Measurements from ENCODE around the gene LMF1.

LMF1 gene

DNA sequence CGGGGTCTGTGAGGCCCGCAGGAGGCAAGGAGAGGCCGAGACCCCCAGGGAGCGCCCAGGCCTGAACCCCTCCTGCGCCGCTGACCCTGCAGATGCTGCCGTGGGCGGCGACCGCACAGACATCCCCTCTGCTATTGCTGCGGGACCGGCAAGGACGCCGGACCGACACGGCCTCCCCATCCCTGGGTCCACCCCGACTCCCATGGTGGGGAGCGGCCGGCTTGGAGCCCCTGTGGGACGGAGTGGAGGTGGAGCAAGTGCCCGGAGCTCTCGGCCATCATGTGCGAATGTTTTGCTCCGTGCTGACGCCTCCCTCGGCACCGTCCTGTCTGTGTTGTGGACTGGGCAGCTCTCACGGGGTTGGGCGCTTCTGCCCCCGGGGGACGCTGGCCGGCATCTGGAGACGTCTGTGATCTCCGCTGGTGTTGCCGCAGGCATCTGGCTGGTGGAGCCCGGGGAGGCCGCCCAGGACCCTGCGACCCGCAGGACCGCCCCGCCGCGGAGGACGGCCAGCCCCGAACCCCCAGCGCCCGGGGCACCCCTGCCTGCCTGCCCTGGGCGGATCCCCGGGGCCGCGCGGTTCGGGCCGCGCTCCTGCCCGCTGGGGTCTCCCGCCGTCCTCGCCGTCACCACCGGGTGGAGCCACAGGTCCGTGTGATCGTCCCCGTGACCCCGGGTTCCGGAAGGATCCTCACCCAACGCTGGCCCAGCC lies 157.4 kb downstream of the LMF1 start:
- ChIA-PET POLR2A (no interaction called here), CTCF (interaction anchor here (2.7 kb wide), 1 partner anchor 243 kb away, joined by 48 read pairs; no protein-coding TSS in a partner anchor)
- H3K4me3 ChIP-seq (ENCODE audit: low read depth, low read length): peak overlapping the region; percentile 23
- DNase-seq (ENCODE audit: low read depth, low spot score): no peak
- TF ChIP-seq, protein P1, sequence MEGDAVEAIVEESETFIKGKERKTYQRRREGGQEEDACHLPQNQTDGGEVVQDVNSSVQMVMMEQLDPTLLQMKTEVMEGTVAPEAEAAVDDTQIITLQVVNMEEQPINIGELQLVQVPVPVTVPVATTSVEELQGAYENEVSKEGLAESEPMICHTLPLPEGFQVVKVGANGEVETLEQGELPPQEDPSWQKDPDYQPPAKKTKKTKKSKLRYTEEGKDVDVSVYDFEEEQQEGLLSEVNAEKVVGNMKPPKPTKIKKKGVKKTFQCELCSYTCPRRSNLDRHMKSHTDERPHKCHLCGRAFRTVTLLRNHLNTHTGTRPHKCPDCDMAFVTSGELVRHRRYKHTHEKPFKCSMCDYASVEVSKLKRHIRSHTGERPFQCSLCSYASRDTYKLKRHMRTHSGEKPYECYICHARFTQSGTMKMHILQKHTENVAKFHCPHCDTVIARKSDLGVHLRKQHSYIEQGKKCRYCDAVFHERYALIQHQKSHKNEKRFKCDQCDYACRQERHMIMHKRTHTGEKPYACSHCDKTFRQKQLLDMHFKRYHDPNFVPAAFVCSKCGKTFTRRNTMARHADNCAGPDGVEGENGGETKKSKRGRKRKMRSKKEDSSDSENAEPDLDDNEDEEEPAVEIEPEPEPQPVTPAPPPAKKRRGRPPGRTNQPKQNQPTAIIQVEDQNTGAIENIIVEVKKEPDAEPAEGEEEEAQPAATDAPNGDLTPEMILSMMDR (IDR thresholded peaks at IDR 0.05; ENCODE audit: insufficient read depth, low read length, missing control alignments): peak; percentile 85

DNA sequence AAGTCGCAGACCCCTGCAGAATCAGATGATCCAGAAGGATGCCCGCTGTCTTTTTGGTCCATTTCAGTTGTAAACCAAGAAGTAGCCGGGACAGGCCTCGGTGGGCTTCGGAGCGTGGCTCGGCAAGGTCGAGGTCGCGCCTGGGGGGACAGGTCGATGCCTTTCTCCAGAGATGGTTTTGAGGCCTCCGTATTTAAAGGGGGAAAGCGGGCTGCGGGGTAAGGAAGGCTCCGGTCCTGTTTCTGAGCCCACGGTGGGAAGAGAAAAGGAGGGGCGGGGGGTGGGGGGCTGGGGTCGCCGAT lies 162.7 kb downstream of the LMF1 start:
- peak overlapping the region; percentile 80 for H3K4me3 ChIP-seq (ENCODE audit: low read depth, low read length)
- CTCF ChIA-PET: no interaction called here
- no peak for DNase-seq (ENCODE audit: low read depth, low spot score)
- POLR2A ChIA-PET: no interaction called here
- TF ChIP-seq, protein P1 (IDR thresholded peaks at IDR 0.05; ENCODE audit: insufficient read depth, low read length, missing control alignments): no peak

DNA sequence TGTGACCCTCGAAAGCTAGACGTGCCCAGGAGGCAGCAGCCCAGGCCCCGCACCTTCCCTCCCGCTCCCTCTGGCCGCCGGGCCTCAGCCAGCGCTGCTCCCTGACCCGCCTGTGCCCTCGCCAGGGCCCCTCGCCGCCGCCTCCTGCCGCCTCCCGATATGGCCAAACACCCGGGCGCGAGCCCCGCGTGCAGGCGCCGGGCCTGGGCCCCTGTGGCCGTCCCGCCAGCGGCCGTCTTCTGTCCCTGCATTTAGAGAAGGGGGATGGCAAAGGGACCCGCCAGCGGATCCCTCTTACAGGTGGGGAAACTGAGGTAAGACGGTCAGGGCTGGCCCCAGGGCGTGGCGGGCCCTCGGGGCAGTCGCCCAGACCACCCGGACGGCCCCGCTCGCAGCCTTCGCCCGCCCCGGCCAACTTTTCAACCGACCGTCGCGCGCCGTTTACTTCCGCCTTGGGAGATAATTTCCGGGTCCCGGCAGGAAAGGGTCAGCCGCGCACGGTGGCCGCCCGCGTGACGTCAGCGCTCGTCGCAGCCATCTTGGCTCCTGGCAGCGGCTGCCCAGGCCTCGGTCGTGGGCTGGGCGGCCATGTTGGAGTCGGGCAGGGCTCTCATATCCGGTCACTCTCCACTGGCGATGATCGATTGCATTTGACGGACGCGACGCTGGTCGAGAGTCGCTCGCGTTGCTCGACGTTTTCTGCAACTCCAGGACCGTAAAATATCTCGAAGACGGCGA lies 163.3 kb downstream of the LMF1 start:
- DNase-seq (ENCODE audit: low read depth, low spot score): peak; percentile 36
- H3K4me3 ChIP-seq (ENCODE audit: low read depth, low read length): peak overlapping the region; percentile 80
- POLR2A ChIA-PET: no interaction called here
- CTCF ChIA-PET: interaction anchor here (1.0 kb wide), 1 partner anchor 250 kb away, joined by 3 read pairs; no protein-coding TSS in a partner anchor
- TF ChIP-seq, protein P1 (IDR thresholded peaks at IDR 0.05; ENCODE audit: insufficient read depth, low read length, missing control alignments): no peak

DNA sequence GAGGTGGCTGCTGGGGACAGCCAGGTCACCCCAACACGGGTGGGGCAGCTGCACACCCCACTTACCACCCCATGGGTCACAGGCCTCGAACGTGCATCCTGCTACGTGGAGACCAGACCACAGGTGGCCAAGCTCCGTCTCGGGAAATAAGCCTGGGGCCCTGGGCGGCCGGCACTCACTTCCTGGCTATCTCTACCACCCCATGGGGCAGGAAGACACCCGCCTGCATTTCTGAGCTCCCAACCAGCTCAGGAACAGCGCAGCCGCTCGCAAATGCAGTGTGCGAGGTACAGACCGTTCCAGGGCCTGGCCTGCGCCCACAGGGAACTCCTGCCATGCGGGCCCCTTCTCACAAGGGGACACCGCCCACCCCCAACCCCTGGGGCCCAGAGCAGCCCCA lies 165.3 kb downstream of the LMF1 start:
- CTCF ChIA-PET: no interaction called here
- POLR2A ChIA-PET: no interaction called here
- no peak for DNase-seq (ENCODE audit: low read depth, low spot score)
- TF ChIP-seq, protein P1 (IDR thresholded peaks at IDR 0.05; ENCODE audit: insufficient read depth, low read length, missing control alignments): no peak
- H3K4me3 ChIP-seq (ENCODE audit: low read depth, low read length): no peak overlapping the region

DNA sequence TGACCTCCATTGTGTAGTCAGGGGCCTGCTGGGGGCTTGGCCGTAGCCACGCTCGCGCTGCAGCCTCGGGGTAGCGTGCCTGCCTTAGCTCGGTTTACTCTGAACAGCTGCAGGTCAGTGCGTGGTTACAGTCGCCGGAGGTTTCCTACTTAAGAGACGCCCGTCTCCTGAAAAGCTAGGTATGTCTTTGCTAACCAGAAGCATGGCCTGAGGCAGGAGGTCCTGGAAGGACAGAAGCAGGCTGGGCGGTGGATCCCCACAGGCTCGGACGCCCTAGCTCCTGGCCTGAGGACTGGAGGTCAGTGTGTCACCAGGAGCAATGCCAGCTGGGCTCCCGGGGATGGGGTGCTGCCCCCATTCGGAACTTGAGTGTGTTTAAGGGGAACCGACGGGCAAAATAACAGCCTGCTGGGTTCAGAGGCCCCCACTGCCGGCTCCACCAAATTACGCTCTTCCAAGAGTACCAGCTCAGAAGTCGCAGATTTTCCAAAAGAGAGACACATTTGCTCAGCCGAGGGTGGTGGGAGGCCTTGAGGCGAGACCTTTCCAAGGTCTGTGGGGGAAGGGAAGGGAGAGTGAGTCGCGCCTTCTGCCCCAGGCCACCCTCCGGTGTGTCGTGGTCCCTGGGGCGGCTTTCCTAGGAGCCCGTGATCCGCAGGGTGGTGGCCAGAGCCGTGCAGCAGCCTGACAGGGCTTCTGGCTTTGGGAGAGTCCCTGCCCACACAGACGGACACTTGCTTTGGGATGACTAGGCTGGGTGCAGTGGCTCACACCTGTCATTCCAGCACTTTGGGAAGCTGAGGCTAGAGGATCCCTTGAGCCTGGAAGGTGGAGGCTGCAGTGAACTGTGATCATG lies 166.4 kb downstream of the LMF1 start:
- no peak overlapping the region for H3K4me3 ChIP-seq (ENCODE audit: low read depth, low read length)
- ChIA-PET CTCF (interaction anchor here (0.9 to 1.2 kb wide), 4 partner anchors 19 to 253 kb away, joined by 3 to 4 read pairs (median 3); partner anchors contain the start of gene CIAO3), POLR2A (no interaction called here)
- DNase-seq (ENCODE audit: low read depth, low spot score): no peak
- TF ChIP-seq, protein P1 (IDR thresholded peaks at IDR 0.05; ENCODE audit: insufficient read depth, low read length, missing control alignments): no peak

DNA sequence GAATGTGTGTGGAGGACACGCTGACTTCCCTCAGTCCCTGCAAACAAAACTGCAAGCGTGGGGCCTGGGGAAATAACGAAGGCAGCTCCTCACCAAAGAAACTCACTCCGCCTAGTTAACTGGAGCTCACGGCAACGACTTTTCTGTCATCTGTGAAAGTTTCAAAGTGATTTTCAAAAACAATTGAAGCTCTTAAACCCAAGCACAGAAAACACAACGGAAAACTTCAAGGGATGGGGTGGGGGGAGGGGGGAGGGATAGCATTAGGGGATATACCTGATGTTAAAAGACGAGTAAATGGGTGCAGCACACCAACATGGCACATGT lies 167.1 kb downstream of the LMF1 start:
- POLR2A ChIA-PET: no interaction called here
- no peak for DNase-seq (ENCODE audit: low read depth, low spot score)
- CTCF ChIA-PET: interaction anchor here (0.5 to 1.2 kb wide), 5 partner anchors 19 to 302 kb away, joined by 3 to 4 read pairs (median 3); partner anchors contain the start of gene CIAO3
- TF ChIP-seq, protein P1 (IDR thresholded peaks at IDR 0.05; ENCODE audit: insufficient read depth, low read length, missing control alignments): no peak
- H3K4me3 ChIP-seq (ENCODE audit: low read depth, low read length): no peak overlapping the region
